Measurements from ENCODE around the gene FOXL3.

Gene FOXL3

GRCh38 chr7:302054-302992 is 12.4 kb downstream of the FOXL3 start:
- no peak for DNase-seq (ENCODE audit: low spot score)

GRCh38 chr7:303425-303824 is 13.5 kb downstream of the FOXL3 start:
- no peak for DNase-seq (ENCODE audit: low spot score)

GRCh38 chr7:303884-304573 is 14.1 kb downstream of the FOXL3 start:
- no peak for DNase-seq (ENCODE audit: low spot score)

GRCh38 chr7:304574-305409 is 14.8 kb downstream of the FOXL3 start:
- DNase-seq (ENCODE audit: low spot score) = no peak

- DNase-seq (ENCODE audit: low spot score) = no peak
Observed at GRCh38 chr7:305410-306151, 15.6 kb downstream of the FOXL3 start.

GRCh38 chr7:307970-308369 is 18.0 kb downstream of the FOXL3 start:
- DNase-seq (ENCODE audit: low spot score) = no peak

GRCh38 chr7:309586-310228 is 19.7 kb downstream of the FOXL3 start:
- DNase-seq (ENCODE audit: low spot score) = no peak

- no peak for DNase-seq (ENCODE audit: low spot score)
Observed at GRCh38 chr7:311131-311680, 21.2 kb downstream of the FOXL3 start.

GRCh38 chr7:311796-312195 is 21.8 kb downstream of the FOXL3 start:
- no peak for DNase-seq (ENCODE audit: low spot score)

- no peak for DNase-seq (ENCODE audit: low spot score)
Observed at GRCh38 chr7:312424-312823, 22.5 kb downstream of the FOXL3 start.

- DNase-seq (ENCODE audit: low spot score) = no peak
Observed at GRCh38 chr7:314853-315252, 24.9 kb downstream of the FOXL3 start.

- no peak for DNase-seq (ENCODE audit: low spot score)
Observed at GRCh38 chr7:315516-316265, 25.7 kb downstream of the FOXL3 start.

GRCh38 chr7:317643-318405 is 27.9 kb downstream of the FOXL3 start:
- DNase-seq (ENCODE audit: low spot score) = no peak

- DNase-seq (ENCODE audit: low spot score) = peak; percentile 33
Observed at GRCh38 chr7:318476-318875, 28.5 kb downstream of the FOXL3 start.

GRCh38 chr7:318878-319661 is 29.1 kb downstream of the FOXL3 start:
- no peak for DNase-seq (ENCODE audit: low spot score)

- DNase-seq (ENCODE audit: low spot score) = no peak
Observed at GRCh38 chr7:320297-320696, 30.3 kb downstream of the FOXL3 start.

- DNase-seq (ENCODE audit: low spot score) = peak; percentile 54
Observed at GRCh38 chr7:322111-322671, 32.2 kb downstream of the FOXL3 start.

GRCh38 chr7:322708-323111 is 32.7 kb downstream of the FOXL3 start:
- DNase-seq (ENCODE audit: low spot score) = no peak
